H1 (cell line): ENCODE measurements around the gene MIS18A. TPM values are rescaled to one million over a fixed set of nuclear protein-coding genes. Genes with fewer than 3 reads are reported as not detected.

Experiments
- CTCF ChIA-PET: fragments of 300-600 bp; sonication (Branson Sonifier 250); formaldehyde crosslinking; loops from one replicate; lab custom pipeline; 2021; ENCODE audit not compliant: partially characterized antibody; lab: Charles Lee
- POLR2A ChIA-PET: fragments of 300-600 bp; sonication (Branson Sonifier 250); formaldehyde crosslinking; loops from one replicate; lab custom pipeline; 2021; ENCODE audit warnings: inconsistent platforms; ENCODE audit not compliant: partially characterized antibody; lab: Charles Lee
- DNase-seq, 2 experiments: peaks; one replicate each; pipeline versions ENCODE4 v3.0.0 to v3.0.0-alpha.2; 2010 to 2022; ENCODE audit warnings: low spot score in 2 of 2, low read depth in 1 of 2, mixed read lengths in 1 of 2
- FAIRE-seq: peaks from 2 replicates; lab custom pipeline; 2011; peaks lifted over from hg19 to GRCh38; lab: Jason Lieb, UNC
- H2AFZ ChIP-seq: 2 replicates; pipeline ENCODE4 v1.8.1; 2012; ENCODE audit warnings: low read length, inconsistent platforms
- H2AK5ac ChIP-seq: 2 replicates; pipeline ENCODE4 v1.6.1; 2013; ENCODE audit warnings: low read depth, low read length
- H2BK120ac ChIP-seq: replicated peaks from 2 replicates; pipeline ENCODE3; 2013; ENCODE audit warnings: low read depth, low read length, inconsistent platforms
- H2BK12ac ChIP-seq: 2 replicates; pipeline ENCODE4 v1.6.1; 2013; ENCODE audit warnings: low read depth, low read length
- H2BK15ac ChIP-seq: 2 replicates; pipeline ENCODE4 v1.6.1; 2013; ENCODE audit warnings: low read length
- H2BK20ac ChIP-seq: 2 replicates; pipeline ENCODE4 v1.6.1; 2013; ENCODE audit warnings: low read length
- H2BK5ac ChIP-seq: 2 replicates; pipeline ENCODE4 v1.6.1; 2013; ENCODE audit warnings: low read depth, low read length
- H3K14ac ChIP-seq: 2 replicates; pipeline ENCODE4 v1.6.1; 2013; ENCODE audit warnings: inconsistent platforms; ENCODE audit not compliant: insufficient read length
- H3K18ac ChIP-seq: 2 replicates; pipeline ENCODE4 v1.6.1; 2013; ENCODE audit warnings: low read length; ENCODE audit errors: extremely low read depth
- H3K23ac ChIP-seq: 2 replicates; pipeline ENCODE4 v1.6.1; 2013; ENCODE audit warnings: inconsistent platforms; ENCODE audit not compliant: insufficient read length
- H3K23me2 ChIP-seq: 2 replicates; pipeline ENCODE4 v1.6.1; 2013; ENCODE audit warnings: low read depth, low read length
- H3K27ac ChIP-seq: 2 replicates; pipeline ENCODE4 v1.6.1; 2011; ENCODE audit warnings: low read depth, low read length, inconsistent platforms
- H3K27me3 ChIP-seq, 4 experiments: replicated peaks in 1 of 4; 1 replicate in 1 of 4; 2 replicates in 3 of 4; pipeline versions ENCODE4 v1.6.1 to v1.8.1; 2011 to 2013; ENCODE audit warnings: low read length in 3 of 4, mild to moderate bottlenecking in 3 of 4, inconsistent platforms in 2 of 4, mixed read lengths in 2 of 4, moderate library complexity in 1 of 4; ENCODE audit not compliant: control insufficient read depth in 3 of 4, insufficient read depth in 3 of 4; ENCODE audit errors: extremely low read depth in 1 of 4
- H3K36me3 ChIP-seq, 4 experiments: 2 replicates each; pipeline versions ENCODE4 v1.6.1 to v1.8.1; 2011 to 2013; ENCODE audit warnings: mild to moderate bottlenecking in 4 of 4, low read length in 3 of 4, moderate library complexity in 2 of 4, control low read depth in 1 of 4, inconsistent platforms in 1 of 4; ENCODE audit not compliant: insufficient read depth in 4 of 4, control insufficient read depth in 2 of 4
- H3K4ac ChIP-seq: replicated peaks from 2 replicates; pipeline ENCODE3; 2013; ENCODE audit warnings: low read length, low read depth, mixed read lengths, inconsistent platforms; ENCODE audit not compliant: insufficient read length
- H3K4me1 ChIP-seq, 4 experiments: replicated peaks in 1 of 4; 1 replicate in 1 of 4; 2 replicates in 3 of 4; pipeline versions ENCODE4 v1.6.1 to v1.8.1; 2011 to 2013; ENCODE audit warnings: low read length in 3 of 4, inconsistent platforms in 2 of 4, mixed read lengths in 1 of 4; ENCODE audit not compliant: insufficient read depth in 4 of 4, control insufficient read depth in 3 of 4
- H3K4me2 ChIP-seq, 2 experiments: 2 replicates each; pipeline versions ENCODE4 v1.6.1 to v1.8.1; 2011 to 2013; ENCODE audit warnings: low read depth in 2 of 2, low read length in 2 of 2, control low read depth in 1 of 2, inconsistent platforms in 1 of 2, mild to moderate bottlenecking in 1 of 2; ENCODE audit not compliant: insufficient read depth in 1 of 2
- H3K4me3 ChIP-seq, 4 experiments: fragments of 200-600, 300-600 bp in 1 of 4; sonication (generic), shearing (Covaris generic), sonication (Bioruptor Twin) in 1 of 4; 2 replicates each; pipeline versions ENCODE4 v1.5.1 to v1.8.1; 2011 to 2016; ENCODE audit warnings: low read length in 4 of 4, low read depth in 3 of 4, control low read depth in 2 of 4, inconsistent platforms in 2 of 4, mild to moderate bottlenecking in 2 of 4, mixed read lengths in 1 of 4, moderate library complexity in 1 of 4; ENCODE audit not compliant: insufficient read depth in 2 of 4; ENCODE audit errors: extremely low read depth in 1 of 4
- H3K56ac ChIP-seq: replicated peaks from 2 replicates; pipeline ENCODE3; 2013; ENCODE audit warnings: low read depth, mild to moderate bottlenecking, mixed read lengths, low read length, inconsistent platforms; ENCODE audit not compliant: insufficient read length
- H3K79me1 ChIP-seq: 2 replicates; pipeline ENCODE4 v1.6.1; 2013; ENCODE audit warnings: low read depth, low read length, control low read depth
- H3K79me2 ChIP-seq, 2 experiments: 2 replicates each; pipeline versions ENCODE4 v1.6.1 to v1.8.1; 2012 to 2013; ENCODE audit warnings: low read length in 2 of 2, mild to moderate bottlenecking in 2 of 2, inconsistent platforms in 1 of 2; ENCODE audit not compliant: insufficient read depth in 2 of 2, control insufficient read depth in 1 of 2
- H3K9ac ChIP-seq, 4 experiments: replicated peaks in 1 of 4; 1 replicate in 1 of 4; 2 replicates in 3 of 4; pipeline versions ENCODE4 v1.6.1 to v1.8.1; 2011 to 2013; ENCODE audit warnings: low read depth in 3 of 4, low read length in 3 of 4, control low read depth in 2 of 4, mild to moderate bottlenecking in 2 of 4, moderate library complexity in 2 of 4, inconsistent platforms in 1 of 4; ENCODE audit errors: extremely low read depth in 1 of 4
- H3K9me3 ChIP-seq, 2 experiments: 2 replicates each; pipeline versions ENCODE4 v1.6.1 to v1.8.1; 2012 to 2013; ENCODE audit warnings: mild to moderate bottlenecking in 2 of 2, moderate library complexity in 2 of 2, control low read depth in 1 of 2, inconsistent platforms in 1 of 2, low read depth in 1 of 2, low read length in 1 of 2, mixed read lengths in 1 of 2; ENCODE audit not compliant: insufficient read depth in 2 of 2
- H4K20me1 ChIP-seq, 2 experiments: replicated peaks in 1 of 2; 2 replicates each; pipeline versions ENCODE3 to v1.8.1; 2011 to 2013; ENCODE audit warnings: inconsistent platforms in 2 of 2, low read length in 2 of 2, mild to moderate bottlenecking in 1 of 2; ENCODE audit not compliant: insufficient read depth in 2 of 2, control insufficient read depth in 1 of 2
- H4K5ac ChIP-seq: 2 replicates; pipeline ENCODE4 v1.6.1; 2013; ENCODE audit warnings: low read length, low read depth, mixed read lengths, inconsistent platforms; ENCODE audit not compliant: insufficient read length
- H4K8ac ChIP-seq: 2 replicates; pipeline ENCODE4 v1.8.0; 2013; ENCODE audit warnings: mild to moderate bottlenecking, moderate library complexity, low read length, inconsistent platforms; ENCODE audit not compliant: insufficient read depth; ENCODE audit errors: extremely low read depth
- H4K91ac ChIP-seq: replicated peaks from 2 replicates; pipeline ENCODE3; 2013; ENCODE audit warnings: low read length, mixed read lengths, inconsistent platforms; ENCODE audit not compliant: insufficient read length
- EZH2 ChIP-seq: fragments of 200-600 bp; sonication (generic); IDR thresholded peaks from 2 replicates; pipeline ENCODE4 v1.7.1; 2012; ENCODE audit warnings: low read depth, mild to moderate bottlenecking, moderate library complexity, low read length, inconsistent platforms; ENCODE audit not compliant: severe bottlenecking
- FOSL1 ChIP-seq: IDR thresholded peaks from 2 replicates; pipeline ENCODE4 v1.6.1; 2011; ENCODE audit warnings: mild to moderate bottlenecking, low read depth, low read length, moderate library complexity; ENCODE audit not compliant: insufficient read depth
- GTF2F1 ChIP-seq: IDR thresholded peaks from 2 replicates; pipeline ENCODE4 v1.6.1; 2012; ENCODE audit warnings: low read depth, low read length, improper control_type of control experiment, borderline replicate concordance
- KDM1A ChIP-seq: fragments of 200-600, 300-600 bp; sonication (generic); IDR thresholded peaks from 2 replicates; pipeline ENCODE4 v1.7.1; 2016; ENCODE audit warnings: mild to moderate bottlenecking, low read length, borderline replicate concordance
- SAP30 ChIP-seq: fragments of 300-600 bp; sonication (generic); IDR thresholded peaks from 2 replicates; pipeline ENCODE4 v1.7.1; 2012; ENCODE audit warnings: low read length, moderate library complexity, mild to moderate bottlenecking, inconsistent platforms; ENCODE audit not compliant: insufficient read depth, insufficient replicate concordance
- TBP ChIP-seq: IDR thresholded peaks from 2 replicates; pipeline ENCODE4 v1.6.1; 2011; ENCODE audit warnings: low read depth, low read length, improper control_type of control experiment
- YY1 ChIP-seq: IDR thresholded peaks from 2 replicates; pipeline ENCODE4 v1.6.1; 2011; ENCODE audit warnings: low read depth, mild to moderate bottlenecking, low read length
- ZNF274 ChIP-seq: IDR thresholded peaks from 2 replicates; pipeline ENCODE4 v1.7.0; 2012; ENCODE audit warnings: low read length, borderline replicate concordance; ENCODE audit errors: extremely low read depth
- WGBS, 2 experiments: shearing (Covaris generic) in 1 of 2; methylation state at CpG; one replicate each; pipeline versions ENCODE4 v1.1.6 to v1.1.7; 2013 to 2015; ENCODE audit warnings: low lambda C conversion rate in 2 of 2, mixed read lengths in 2 of 2, inconsistent platforms in 1 of 2, low coverage in 1 of 2, missing lambda C conversion rate in 1 of 2; ENCODE audit not compliant: insufficient replicate concordance in 2 of 2, insufficient coverage in 1 of 2, insufficient read length in 1 of 2; ENCODE audit errors: extremely low coverage in 1 of 2, missing lambda C conversion rate in 1 of 2; 5-methylcytosine and 5-hydroxymethylcytosine counted together
- polyA plus RNA-seq, 7 experiments: library from polyadenylated mRNA; depleted of rRNA in 3 of 7; stranded (reverse) in 5 of 7; unstranded in 2 of 7; fragments of >200 nt in 5 of 7; fragments of 200-250 nt in 2 of 7; gene quantifications; 1 replicate in 5 of 7; 2 replicates in 1 of 7; 4 replicates in 1 of 7; pipeline versions ENCODE4 v1.2.1 to v1.2.3, GENCODE V29; 2011 to 2013; ENCODE audit warnings: missing spikeins in 2 of 7, mixed read lengths in 2 of 7
- total RNA-seq: library from RNA; stranded (reverse); fragmentation: NEBNext Ultra II Directional; extraction: Animal tissue kit (Norgen Biotek cat#: 25700); gene quantifications from 2 replicates; pipeline ENCODE4 v1.2.1, GENCODE V29; 2021

MIS18A gene
- total and polyA plus RNA-seq, 2 of the 8 experiments (the other 6 are each of a cell fraction or from before 2014, with no cell fraction given), result 28.9 to 53.0 TPM

GRCh38 chr21:32256873-32257620 is 21.8 kb downstream of the MIS18A start:
- no peak overlapping the region for H2AFZ ChIP-seq
- no peaks in the 10 kb centered on the region for H3K79me1 ChIP-seq
- CTCF ChIA-PET, result interaction anchor here (0.6 to 6.7 kb wide), 23 partner anchors 9 to 562 kb away, joined by 3 to 46 read pairs (median 4); no protein-coding TSS in a partner anchor
- no peaks in the 10 kb centered on the region; the same call in 1 of the 2 replicates for H3K23me2 ChIP-seq
- H3K27ac ChIP-seq, result no peak overlapping the region
- H3K27me3 ChIP-seq, result no peaks in the 10 kb centered on the region
- no peak overlapping the region for H2BK15ac ChIP-seq
- H2BK20ac ChIP-seq, result no peak overlapping the region
- H4K5ac ChIP-seq, result no peak overlapping the region
- no peak overlapping the region for H3K18ac ChIP-seq
- no peak overlapping the region for H2BK12ac ChIP-seq
- FAIRE-seq, result no peak
- H4K8ac ChIP-seq, result no peak overlapping the region
- no peak for TF ChIP-seq GTF2F1
- TF ChIP-seq TBP, result no peak
- no peak for TF ChIP-seq KDM1A
- no peak for TF ChIP-seq EZH2
- no peak for TF ChIP-seq YY1
- no peak for TF ChIP-seq FOSL1
- no peak for TF ChIP-seq ZNF274
- no peak for TF ChIP-seq SAP30
- TF ChIP-seq, all 59 proteins: peak for 0
- POLR2A ChIA-PET, result no interaction called here
- no peaks in the 10 kb centered on the region for H3K9me3 ChIP-seq
- WGBS, 2 experiments, result 92% methylated on average over 9 of the region's 9 CpGs; no CpG with 5 or more reads in 1 of the 2 experiments
- H3K4me1 ChIP-seq, result 0 out of 7 replicates have a peak, but pooled peaks cover 0 to 1% (median 0%) of the 10 kb centered on the region in 4 experiments
- H3K79me2 ChIP-seq, result no peaks in the 10 kb centered on the region
- no peak for DNase-seq
- no peak overlapping the region for H4K91ac ChIP-seq
- H3K4ac ChIP-seq, result no peak overlapping the region
- H3K14ac ChIP-seq, result no peak overlapping the region
- H2BK5ac ChIP-seq, result no peak overlapping the region
- no peaks in the 10 kb centered on the region for H4K20me1 ChIP-seq
- H3K4me3 ChIP-seq, result no peak overlapping the region
- no peaks in the 10 kb centered on the region for H3K36me3 ChIP-seq
- H2BK120ac ChIP-seq, result no peak overlapping the region
- no peak overlapping the region for H3K23ac ChIP-seq
- no peak overlapping the region for H3K4me2 ChIP-seq
- H3K56ac ChIP-seq, result no peak overlapping the region
- no peak overlapping the region for H2AK5ac ChIP-seq
- H3K9ac ChIP-seq, result no peak overlapping the region
